Measurements from ENCODE around the gene MAD2L2. TPM values are rescaled to one million over a fixed set of nuclear protein-coding genes. Genes with fewer than 3 reads are reported as not detected.

MAD2L2 gene
- total and polyA plus RNA-seq, 9 of the 15 experiments (the other 6 are each of a cell fraction or from before 2014, with no cell fraction given), result 12.4 to 286 (median 143) TPM

- TF ChIP-seq PRDM10 (IDR thresholded peaks at IDR 0.05; ENCODE audit: partially characterized antibody), result no peak
- TF ChIP-seq ATF1 (CRISPR knock-in tag; IDR thresholded peaks at IDR 0.05), result no peak
- TF ChIP-seq ATF1 (tag; IDR thresholded peaks at IDR 0.05), result no peak
- TF ChIP-seq RBM25 (IDR thresholded peaks at IDR 0.05; ENCODE audit: low read depth, low read length, severe bottlenecking), result peak; percentile 84
- no peak for TF ChIP-seq ETV5 (CRISPR knock-in tag; IDR thresholded peaks at IDR 0.05; ENCODE audit: low read depth)
- no peak for TF ChIP-seq SREBF2 (CRISPR knock-in tag; IDR thresholded peaks at IDR 0.05)
- no peak for TF ChIP-seq CREM (IDR thresholded peaks at IDR 0.05; ENCODE audit: low read depth)
- TF ChIP-seq ZNF197 (CRISPR knock-in tag; IDR thresholded peaks at IDR 0.05; ENCODE audit: low read depth), result no peak
- TF ChIP-seq ZNF274 (IDR thresholded peaks at IDR 0.05; ENCODE audit: borderline replicate concordance, low read depth, low read length), result no peak
- TF ChIP-seq BCL6 (CRISPR knock-in tag; IDR thresholded peaks at IDR 0.05), result no peak
- TF ChIP-seq ZNF395 (CRISPR knock-in tag; IDR thresholded peaks at IDR 0.05), result no peak
- TF ChIP-seq KDM4B (IDR thresholded peaks at IDR 0.05; ENCODE audit: borderline replicate concordance in 2 of 2, low read depth in 1 of 2), result no peak
- TF ChIP-seq KDM1A (IDR thresholded peaks at IDR 0.05), result peak; percentile 51 to 62
- TF ChIP-seq BCOR (IDR thresholded peaks at IDR 0.05), result peak; percentile 87
- TF ChIP-seq ZNF280B (CRISPR knock-in tag; IDR thresholded peaks at IDR 0.05), result no peak
- TF ChIP-seq BRCA1 (IDR thresholded peaks at IDR 0.05), result no peak
- 0 out of 2 replicates have a peak, but pooled peaks have one; percentile 49 for TF ChIP-seq BRCA1 (CRISPR knock-in tag; IDR thresholded peaks at IDR 0.05)
- no peak for TF ChIP-seq ZNF583 (CRISPR knock-in tag; IDR thresholded peaks at IDR 0.05)
- TF ChIP-seq FOXA1 (IDR thresholded peaks at IDR 0.05; ENCODE audit: borderline replicate concordance), result no peak
- no peak for TF ChIP-seq ZNF23 (CRISPR knock-in tag; IDR thresholded peaks at IDR 0.05)
- no peak for TF ChIP-seq RUNX1 (IDR thresholded peaks at IDR 0.05; ENCODE audit: low read depth)
- no peak for TF ChIP-seq ATF6 (CRISPR knock-in tag; IDR thresholded peaks at IDR 0.05)
- no peak for TF ChIP-seq BMI1 (IDR thresholded peaks at IDR 0.05; ENCODE audit: low read length)
Measured at GRCh38 chr1:11652203-11652780, 28.7 kb downstream of the MAD2L2 start (continued).
